Activated CD4-positive, alpha-beta T cell treated with anti-CD3 and anti-CD28 coated beads, Interleukin-2, Interleukin-4, amounts not matched to agents 100 ng/mL and 50 ng/mL, durations not matched to agents 16 hours and 8 hours (primary cell): ENCODE data around the gene FOXP1.

Experiments used
- DNase-seq: peaks from one replicate; pipeline ENCODE4 v3.0.0-alpha.2; 2020; ENCODE audit warnings: low spot score

Gene FOXP1

DNA sequence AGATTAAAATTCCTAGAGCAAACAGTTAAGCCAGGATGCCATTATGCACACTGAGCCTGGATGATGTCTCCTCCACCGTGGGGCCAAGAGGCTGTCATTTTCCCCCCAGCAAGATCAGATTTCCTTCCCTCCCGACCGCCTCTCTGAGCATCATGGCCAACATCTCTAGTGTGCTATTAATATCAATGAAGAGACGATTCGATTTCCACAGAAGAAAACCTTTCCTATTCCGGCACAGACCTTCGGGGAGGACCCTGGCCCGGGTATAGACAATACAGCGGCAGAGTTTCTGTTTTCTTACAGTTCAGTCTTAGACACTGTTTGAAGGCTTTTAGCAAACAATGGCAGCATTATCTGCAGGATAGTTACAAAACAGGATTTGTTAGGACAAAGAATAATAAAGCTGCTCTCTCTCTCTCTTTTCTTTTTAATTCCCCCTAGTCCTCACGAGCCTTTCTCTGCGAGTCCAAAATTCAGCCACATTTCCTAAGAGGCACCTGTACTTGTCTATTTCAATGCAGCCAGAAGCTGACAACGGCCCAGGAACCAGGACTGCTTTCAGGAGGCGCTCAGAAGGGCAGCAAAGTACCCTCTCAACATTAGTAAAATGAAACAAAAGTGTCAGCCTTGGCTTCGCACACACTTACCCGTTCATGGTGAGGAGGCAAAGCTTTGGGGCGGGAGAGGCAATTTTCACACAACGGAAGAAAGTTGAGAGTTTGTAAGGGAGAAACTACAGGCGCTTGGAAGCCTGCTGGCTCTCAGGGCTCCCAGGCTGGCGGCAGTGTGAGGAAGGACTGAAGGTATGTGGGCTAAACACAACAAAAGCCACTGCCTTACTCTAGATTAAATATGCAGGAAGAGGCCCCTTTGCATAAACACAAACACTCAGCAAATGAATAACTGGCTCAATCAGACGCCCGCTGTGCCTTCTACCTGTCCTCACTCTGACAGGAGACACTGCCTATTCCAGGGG is 278.0 kb downstream of the FOXP1 start:
- no peak for DNase-seq

DNA sequence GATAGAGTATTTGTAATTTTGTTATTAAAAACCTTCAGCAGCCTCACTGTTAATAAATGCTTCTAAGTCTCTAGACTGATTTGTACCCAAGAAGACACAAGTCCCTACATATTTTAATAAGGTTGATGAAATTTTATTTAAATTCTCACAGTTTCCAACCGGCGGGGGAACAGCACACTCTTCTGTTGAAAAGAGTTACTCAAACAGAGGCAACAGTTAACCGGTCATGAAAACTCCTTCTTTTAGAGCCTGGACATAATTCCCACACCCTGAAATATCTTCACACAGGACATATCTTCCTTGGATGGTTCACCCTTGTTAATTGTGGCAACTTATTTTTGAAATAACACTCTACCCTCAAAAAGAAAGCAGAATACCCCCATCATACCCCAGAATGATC is 278.8 kb downstream of the FOXP1 start:
- no peak for DNase-seq

DNA sequence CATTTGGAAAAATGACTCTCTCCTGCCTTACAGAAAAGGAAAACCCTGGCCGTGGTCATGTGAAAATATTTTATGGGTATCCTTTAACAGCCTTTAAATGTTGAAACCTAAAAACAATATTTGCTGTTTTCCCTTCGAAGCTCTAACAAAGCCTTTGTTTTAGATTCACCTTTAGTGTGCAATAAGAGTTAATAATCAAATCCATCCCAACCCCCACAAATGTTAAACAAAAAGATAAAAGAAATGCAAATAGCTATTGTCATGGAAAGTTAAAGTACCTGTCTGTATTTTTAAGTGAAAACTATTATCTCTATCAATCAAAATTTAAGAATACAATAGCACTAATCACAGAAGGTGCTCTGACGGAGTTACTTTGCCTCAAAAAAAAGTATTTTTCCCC is 279.3 kb downstream of the FOXP1 start:
- no peak for DNase-seq

DNA sequence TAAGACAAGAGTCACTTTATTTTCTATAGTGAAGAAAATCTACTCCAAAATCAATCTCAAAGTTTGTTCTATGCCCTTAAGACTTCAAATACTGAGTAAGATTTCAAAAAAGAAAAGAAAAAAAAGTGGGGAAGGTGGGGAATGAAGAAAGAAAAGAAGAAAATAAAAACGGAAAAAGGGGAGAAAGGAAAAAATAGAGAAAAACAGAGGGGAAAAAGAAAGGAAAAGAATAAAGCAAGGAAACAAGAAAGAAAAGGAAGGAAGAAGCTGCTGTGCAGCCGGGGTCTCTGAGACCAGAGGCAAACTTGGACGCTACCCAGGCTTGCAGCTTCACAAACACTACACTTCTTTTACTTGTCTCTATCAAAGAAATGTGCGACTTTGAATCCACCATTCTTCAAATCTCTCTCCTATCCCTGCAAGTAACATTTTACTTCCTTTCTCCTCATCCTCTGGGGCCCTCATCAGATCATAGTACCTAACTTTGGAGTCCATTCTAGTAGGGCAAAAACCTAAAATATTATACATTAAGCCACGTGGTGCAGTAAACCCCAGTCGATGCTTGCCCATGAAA is 279.8 kb downstream of the FOXP1 start:
- DNase-seq: no peak

DNA sequence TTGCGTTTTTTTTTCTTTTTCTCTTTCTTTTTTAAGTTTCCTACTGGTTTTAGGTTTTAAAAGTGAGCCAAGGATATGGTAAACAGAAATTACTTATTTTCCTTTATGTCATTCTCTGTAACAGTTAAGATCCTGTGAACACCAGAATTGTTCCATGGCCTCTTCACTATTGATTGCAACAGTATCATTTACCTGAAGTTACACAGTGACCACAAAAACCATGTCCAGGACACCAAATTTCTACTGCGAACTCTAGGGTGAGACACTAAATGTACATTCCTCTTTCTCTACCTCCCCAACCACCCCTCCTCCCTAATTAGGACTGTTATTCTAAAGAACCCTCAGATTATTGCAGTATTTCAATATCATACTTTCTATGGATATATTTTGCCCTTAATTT is 280.9 kb downstream of the FOXP1 start:
- DNase-seq: no peak

DNA sequence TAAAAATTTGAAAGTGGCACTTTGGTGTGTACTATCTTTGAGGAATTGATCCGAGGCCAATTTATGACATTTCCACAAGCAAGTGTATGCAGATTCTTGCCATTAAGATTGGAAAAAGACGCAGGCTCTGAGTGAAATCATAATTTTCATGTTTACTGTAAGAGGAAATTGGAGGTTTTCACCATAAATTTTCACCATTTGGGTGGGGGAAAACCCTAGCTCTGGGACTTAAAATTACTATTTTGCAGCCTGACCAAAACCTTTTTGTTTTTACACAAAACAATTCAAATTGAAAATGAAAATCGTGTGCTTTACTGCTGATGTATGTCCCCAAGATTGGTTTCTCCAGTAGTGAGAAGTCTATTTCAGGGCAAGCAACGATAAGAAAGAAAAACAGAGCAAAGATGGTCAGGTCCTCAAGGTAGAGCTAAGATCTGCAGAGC is 282.6 kb downstream of the FOXP1 start:
- peak; percentile 87 for DNase-seq

DNA sequence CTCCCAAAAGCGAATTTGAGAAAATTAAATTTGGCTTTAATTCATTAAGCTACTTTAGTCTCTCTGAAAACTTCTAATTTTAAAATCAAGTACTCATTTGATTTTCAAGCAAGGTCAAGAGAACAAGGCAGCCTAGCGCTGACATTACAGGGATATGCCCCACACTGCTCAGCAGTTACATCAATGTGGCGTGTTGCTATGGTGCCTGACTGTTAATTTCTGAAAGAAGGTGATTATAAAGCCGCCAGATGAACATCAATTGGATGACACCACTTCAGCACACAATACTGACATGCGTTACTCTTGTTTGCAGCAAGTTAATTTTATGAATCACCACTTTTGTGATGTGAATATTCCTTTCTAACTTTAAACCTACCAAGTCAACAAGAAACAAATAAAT is 284.4 kb downstream of the FOXP1 start:
- no peak for DNase-seq

DNA sequence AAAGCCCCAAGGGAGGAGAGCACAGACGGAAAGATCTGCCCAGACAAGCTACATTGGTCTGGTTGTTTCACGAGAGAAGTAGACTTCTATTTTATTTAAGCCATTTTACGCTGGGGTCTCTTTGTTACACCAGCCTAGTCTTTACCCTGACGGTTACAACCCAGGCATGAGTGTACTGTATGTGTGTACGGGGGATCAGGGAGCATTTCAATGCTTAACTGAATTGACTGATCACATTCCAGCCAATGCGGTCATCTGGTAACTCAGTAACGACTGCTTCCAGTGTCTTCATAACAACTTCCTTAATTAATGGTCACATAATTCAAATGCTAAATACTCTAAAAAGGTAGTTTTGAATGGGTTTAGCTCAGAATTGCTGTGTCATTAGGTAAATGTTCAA is 288.6 kb downstream of the FOXP1 start:
- DNase-seq: no peak

DNA sequence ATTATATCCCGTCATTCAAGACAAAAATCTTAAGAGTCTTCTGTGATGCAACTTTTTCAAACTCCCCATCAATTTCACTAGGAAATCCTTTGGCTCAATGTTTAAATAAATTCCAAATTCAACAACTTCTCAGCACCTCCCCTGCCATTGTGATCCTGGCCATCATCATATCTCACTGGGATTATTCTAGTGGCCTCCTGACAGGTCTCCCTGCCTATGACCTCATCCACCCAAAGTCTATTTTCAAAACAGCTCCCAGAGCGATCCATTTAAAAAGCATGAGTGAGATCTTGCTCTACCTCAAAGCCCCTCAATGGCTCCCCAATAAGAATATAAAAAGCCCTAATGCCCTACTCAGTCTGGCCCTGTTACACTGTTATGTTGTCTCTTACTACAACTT is 293.2 kb downstream of the FOXP1 start:
- DNase-seq: no peak

DNA sequence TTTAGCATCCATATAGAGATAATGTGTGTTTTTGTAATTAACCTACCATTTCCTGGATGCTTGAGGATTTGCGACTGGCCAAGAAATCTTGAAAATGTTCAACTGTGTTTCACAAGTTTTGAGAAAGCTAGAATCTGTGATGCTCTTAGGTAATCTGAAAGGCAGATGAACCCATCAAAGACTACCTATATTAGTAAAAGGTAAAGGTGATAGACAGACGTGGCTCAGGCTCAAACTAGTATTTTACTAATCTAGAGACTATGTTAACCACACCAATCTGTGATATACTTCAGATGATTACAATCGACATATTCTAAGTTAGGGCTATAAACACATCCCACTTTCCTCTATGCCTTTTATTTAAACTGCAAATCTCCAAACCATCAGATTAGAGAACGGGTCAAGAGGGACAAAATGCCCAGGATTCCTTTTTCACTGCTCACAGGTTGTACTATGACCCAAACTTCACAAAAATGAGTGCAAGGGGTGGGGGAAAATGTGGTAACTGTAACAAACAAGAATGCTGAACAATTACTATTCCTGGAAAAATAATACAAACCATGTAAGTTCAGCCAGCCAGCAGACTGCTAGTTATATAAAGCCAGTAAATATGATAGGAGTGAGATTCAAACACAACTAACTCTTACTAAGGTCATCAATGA is 295.1 kb downstream of the FOXP1 start:
- no peak for DNase-seq

DNA sequence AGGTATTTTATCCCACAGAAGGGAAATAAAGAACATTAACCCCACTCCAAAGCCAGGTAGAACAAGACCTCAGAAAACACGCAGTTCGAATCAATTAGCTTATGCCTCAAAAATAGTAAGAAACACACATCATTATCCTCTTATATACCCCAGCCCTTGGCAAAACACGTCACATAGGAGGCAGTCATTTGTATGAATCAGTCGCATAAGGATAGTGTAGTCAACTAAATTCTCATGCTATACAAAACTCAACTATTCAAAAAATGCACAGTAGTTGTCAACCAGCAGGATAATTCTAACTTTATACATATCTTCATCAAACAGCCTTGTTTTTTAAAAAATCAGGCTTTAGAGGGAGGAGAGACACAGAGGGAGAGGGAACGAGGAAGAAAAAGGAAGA is 298.4 kb downstream of the FOXP1 start:
- DNase-seq: no peak

DNA sequence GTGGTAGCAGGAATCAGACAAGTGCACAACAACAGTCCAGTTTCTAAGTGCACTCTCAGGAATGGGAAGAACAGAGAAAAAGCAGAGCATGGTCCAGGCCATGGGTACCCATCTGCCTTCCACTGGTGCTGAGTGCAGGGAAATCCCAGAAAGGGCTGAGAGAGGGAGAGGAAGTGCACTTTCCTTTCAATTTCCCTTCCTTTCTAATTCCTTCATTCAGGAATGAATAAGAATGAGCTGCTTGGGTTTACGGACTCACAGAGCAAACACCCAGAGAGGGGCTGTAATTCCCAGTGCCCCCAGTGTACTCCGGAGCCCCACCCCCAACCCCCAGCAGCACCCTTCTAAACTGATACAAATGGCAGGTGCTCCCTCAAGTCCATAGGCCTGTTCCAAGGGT is 300.6 kb downstream of the FOXP1 start:
- DNase-seq: no peak

DNA sequence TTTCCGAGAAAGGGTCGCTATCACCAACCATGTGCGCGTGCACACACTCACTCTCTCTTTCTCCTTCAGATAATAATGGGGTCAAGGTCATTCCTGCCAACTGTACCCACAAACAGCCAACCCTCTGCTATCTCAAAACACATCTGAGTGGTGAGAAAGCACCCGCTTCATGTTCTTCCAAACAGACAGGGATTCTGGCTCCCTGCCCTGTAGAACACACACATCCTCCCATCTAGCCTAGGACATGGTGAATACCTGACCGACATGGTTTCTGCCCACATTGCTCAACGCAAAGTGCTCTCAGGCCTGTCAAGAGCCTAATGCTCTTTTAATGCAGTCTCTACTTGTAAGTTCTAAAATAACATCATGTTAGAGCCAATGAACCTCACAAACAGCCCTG is 302.2 kb downstream of the FOXP1 start:
- DNase-seq: no peak

DNA sequence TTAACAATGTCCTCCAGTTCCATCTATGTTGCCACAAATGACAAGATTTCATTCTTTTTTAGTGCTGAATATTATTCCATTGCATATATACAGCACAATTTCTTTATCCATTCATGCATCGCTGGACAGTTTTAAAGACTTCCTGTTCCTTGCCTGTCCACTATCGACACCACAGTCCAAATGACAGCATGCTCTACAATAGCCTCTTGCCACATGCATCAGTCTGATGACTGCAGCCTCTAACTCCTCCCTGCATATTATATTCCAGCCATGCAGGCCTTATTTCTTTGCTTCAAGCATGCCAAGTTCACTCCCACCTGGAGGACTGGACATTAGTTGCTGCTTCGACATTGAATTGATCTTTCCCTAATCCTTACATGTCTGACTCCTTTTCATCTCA is 306.2 kb downstream of the FOXP1 start:
- DNase-seq: no peak

DNA sequence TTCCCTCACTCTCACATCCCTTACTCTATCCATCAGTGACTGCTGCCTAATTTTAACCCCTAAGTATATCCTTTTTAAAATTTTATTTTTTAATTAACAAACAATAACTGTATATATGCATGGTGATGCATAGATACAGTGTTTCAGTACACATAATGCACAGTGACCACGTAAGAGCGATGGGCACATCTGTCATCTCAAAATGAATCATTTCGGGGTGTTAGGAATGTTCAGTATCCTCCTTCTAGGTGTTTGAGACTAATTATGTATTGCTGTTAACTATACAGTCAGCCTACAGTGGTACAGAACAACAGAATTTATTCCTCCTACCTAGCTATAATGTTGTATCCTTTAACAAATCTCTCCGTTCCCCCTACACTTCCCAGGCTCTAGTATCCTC is 307.0 kb downstream of the FOXP1 start:
- no peak for DNase-seq

DNA sequence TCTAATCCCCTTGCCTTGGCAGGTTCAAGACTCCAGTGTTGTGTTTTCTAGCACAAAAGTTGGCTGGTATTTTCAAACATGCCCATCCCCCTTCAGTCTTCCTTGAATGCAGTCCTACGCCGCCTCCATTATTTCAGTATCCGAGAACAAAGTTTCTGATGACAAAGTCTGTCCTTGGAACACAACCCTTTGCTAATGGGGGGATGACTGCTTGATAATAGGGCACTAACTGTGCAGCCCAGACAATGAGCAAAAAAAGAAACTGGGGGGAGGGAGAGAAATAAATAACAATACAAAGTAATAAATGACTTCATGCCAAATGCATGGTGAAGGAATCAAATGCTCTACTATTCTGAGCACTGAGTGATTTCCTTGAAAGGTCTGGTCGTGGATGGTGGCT is 310.1 kb downstream of the FOXP1 start:
- no peak for DNase-seq

DNA sequence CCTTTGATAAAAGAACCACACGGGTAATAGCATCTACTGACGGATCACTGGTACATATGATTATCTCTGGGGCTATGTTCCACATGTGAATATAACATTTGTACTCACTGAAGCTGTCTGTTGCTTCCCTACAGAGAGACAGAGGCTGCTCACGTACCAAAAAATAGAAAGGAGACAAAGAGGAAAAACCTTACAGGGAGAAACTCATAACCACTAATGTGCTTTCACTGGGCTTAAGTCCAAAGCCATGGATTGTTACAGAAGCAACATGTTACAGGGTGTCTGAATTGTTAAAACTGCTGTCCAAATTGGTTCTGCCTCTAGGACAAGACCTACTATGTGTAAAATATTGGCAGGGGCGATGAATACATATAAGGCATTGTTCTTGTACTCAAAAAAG is 311.9 kb downstream of the FOXP1 start:
- DNase-seq: no peak

DNA sequence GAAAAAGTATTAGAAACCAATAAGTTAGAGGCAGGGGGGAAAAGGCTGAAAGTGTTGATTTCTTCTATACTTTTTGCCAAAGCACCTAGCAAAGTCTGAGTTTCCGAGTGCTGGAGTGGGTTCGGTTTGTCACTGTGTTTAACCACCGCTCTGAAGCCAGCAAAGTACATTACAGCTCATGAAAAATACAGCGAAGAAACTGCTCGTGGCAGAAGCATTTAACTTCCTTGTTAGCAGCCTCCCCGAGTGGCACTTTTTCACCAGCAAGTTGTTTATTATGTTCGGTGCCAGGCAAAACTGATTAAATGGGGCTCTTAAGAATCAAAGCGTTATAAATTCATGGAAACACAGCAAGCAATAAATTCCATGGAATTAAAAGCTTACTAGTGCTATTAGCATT is 313.6 kb downstream of the FOXP1 start:
- no peak for DNase-seq

DNA sequence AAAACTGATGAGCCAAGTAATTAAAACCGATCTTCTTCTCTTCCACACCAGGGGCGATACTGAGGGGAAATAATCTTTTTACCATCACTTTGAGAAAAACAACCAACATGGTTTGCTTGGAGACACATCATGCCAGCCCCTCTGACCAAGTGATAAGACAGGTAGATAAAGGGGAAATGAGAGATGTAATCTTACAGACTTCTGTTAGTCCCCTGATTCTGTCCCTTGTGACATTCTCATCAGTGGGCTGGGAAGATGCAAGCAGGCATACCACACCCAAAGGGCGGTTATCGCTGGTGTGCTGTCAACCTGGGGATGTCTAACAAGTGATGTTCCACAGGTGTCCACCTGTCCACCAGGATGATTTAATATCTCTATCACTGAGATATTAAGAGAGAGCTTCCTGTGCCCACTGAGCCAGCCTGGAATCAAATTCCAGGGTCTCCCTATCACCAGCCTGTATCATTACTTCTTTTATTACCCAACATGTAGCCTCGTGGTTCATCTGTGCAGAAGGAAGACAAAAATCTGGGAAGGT is 315.0 kb downstream of the FOXP1 start:
- DNase-seq: no peak

DNA sequence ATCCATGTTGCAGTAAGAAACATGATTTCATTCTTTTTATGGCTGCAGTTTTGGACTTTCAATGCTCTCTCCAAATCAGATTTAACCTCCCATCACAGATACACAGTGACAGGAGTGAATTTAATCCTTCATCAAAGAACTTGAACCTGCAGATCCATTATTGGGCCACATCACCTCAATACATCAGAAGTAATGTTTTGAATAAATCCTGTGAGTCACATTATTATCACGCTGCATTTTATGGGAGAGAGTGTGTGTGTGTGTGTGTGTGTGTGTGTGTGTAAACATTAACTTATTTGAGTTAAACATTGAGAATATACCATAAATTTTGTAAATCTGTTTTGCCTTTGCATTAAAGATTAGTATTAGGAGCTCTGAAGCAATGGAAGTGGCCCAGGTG is 316.7 kb downstream of the FOXP1 start:
- no peak for DNase-seq

DNA sequence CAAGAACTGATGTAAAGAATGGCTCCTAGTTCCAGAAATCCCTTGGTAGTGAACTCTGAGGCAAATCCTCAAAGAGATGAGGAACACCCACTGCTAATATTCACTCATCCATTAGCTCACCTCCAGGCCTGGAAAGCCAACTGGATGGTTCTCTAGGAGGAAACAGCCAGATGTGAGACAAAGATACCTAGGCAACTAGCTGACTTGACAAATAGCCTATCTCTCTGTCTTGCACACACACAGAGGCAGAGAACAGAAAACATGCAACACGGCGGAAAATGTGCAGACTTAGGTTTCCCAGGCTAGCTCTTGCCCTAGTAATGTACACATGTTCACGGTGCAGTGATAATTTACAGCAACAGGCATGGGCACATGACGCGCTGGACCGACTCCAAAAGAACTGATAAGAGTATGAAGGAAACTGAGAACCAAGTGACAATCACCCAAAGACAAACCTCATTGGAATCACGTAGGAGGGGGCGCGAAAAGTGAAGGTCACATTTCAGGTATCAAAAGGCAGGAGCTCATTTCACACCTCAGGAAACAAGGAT is 318.1 kb downstream of the FOXP1 start:
- no peak for DNase-seq

DNA sequence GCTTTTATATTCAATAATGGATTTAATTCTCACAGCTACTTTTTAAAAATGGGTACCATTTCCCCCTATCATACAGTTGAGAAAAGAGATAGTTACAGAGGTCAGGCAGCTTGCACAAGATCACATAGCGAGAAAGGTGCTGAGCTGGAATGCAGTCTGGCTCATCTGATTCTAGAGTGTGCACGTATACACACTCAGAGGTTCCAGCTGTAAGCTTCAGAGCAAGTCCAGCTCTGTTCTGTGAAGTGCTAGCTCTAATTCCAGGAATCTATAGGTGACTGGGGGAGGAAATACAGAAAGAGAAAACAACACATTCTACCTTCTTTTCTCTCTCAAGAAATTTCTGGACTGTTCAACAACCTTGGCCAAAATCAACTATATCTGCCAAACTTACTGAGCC is 318.7 kb downstream of the FOXP1 start:
- DNase-seq: no peak
